H9 (cell line): ENCODE measurements around the gene ARPC2. TPM values are rescaled to one million over a fixed set of nuclear protein-coding genes. Genes with fewer than 3 reads are reported as not detected.

Source experiments
- DNase-seq: peaks from one replicate; pipeline ENCODE4 v3.0.0-alpha.2; 2017
- H2AFZ ChIP-seq: one replicate; pipeline ENCODE4 v1.6.1; 2013; ENCODE audit warnings: mild to moderate bottlenecking, low read length, control low read depth, moderate library complexity
- H2AK5ac ChIP-seq: 2 replicates; pipeline ENCODE4 v1.6.1; 2013; ENCODE audit warnings: low read length, control low read depth, mixed read lengths; ENCODE audit not compliant: insufficient read length
- H2BK120ac ChIP-seq: one replicate; pipeline ENCODE4 v1.6.1; 2013; ENCODE audit warnings: low read depth, mild to moderate bottlenecking, low read length, control low read depth, inconsistent platforms; ENCODE audit not compliant: poor library complexity, severe bottlenecking
- H2BK12ac ChIP-seq: 2 replicates; pipeline ENCODE4 v1.6.1; 2013; ENCODE audit warnings: low read length, control low read depth, mixed read lengths, low read depth; ENCODE audit not compliant: insufficient read length
- H2BK15ac ChIP-seq: 2 replicates; pipeline ENCODE4 v1.6.1; 2013; ENCODE audit warnings: low read depth, low read length, control low read depth
- H2BK20ac ChIP-seq: one replicate; pipeline ENCODE4 v1.6.1; 2013; ENCODE audit warnings: low read depth, mild to moderate bottlenecking, low read length, control low read depth, inconsistent platforms; ENCODE audit not compliant: poor library complexity, severe bottlenecking
- H2BK5ac ChIP-seq: 2 replicates; pipeline ENCODE4 v1.6.1; 2013; ENCODE audit warnings: low read length, control low read depth, mixed read lengths; ENCODE audit not compliant: insufficient read length
- H3K14ac ChIP-seq: 2 replicates; pipeline ENCODE4 v1.6.1; 2013; ENCODE audit warnings: low read length, control low read depth; ENCODE audit not compliant: insufficient read depth
- H3K18ac ChIP-seq: 2 replicates; pipeline ENCODE4 v1.6.1; 2013; ENCODE audit warnings: low read depth, mild to moderate bottlenecking, mixed read lengths, low read length, control low read depth; ENCODE audit not compliant: insufficient read length
- H3K23ac ChIP-seq: 2 replicates; pipeline ENCODE4 v1.6.1; 2013; ENCODE audit warnings: low read length, control low read depth, mixed read lengths, low read depth; ENCODE audit not compliant: insufficient read length
- H3K23me2 ChIP-seq: 2 replicates; pipeline ENCODE4 v1.6.1; 2013; ENCODE audit warnings: low read depth, mild to moderate bottlenecking, mixed read lengths, low read length, control low read depth; ENCODE audit not compliant: insufficient read length, poor library complexity, severe bottlenecking
- H3K27ac ChIP-seq: 2 replicates; pipeline ENCODE4 v1.5.1; 2013; ENCODE audit warnings: low read length, control low read depth, mixed read lengths, low read depth; ENCODE audit not compliant: insufficient read length
- H3K27me3 ChIP-seq: 2 replicates; pipeline ENCODE4 v1.6.1; 2013; ENCODE audit warnings: low read length, control low read depth, inconsistent platforms; ENCODE audit not compliant: insufficient read depth
- H3K4ac ChIP-seq: 2 replicates; pipeline ENCODE4 v1.6.1; 2013; ENCODE audit warnings: low read depth, mild to moderate bottlenecking, control low read depth, inconsistent platforms, low read length, moderate library complexity
- H3K4me1 ChIP-seq: 2 replicates; pipeline ENCODE4 v1.6.1; 2013; ENCODE audit warnings: low read length, control low read depth, inconsistent platforms; ENCODE audit not compliant: insufficient read depth
- H3K4me2 ChIP-seq: 2 replicates; pipeline ENCODE4 v1.6.1; 2013; ENCODE audit warnings: low read length, control low read depth, mixed read lengths; ENCODE audit not compliant: insufficient read length, insufficient read depth
- H3K56ac ChIP-seq: 2 replicates; pipeline ENCODE4 v1.6.1; 2013; ENCODE audit warnings: low read depth, mild to moderate bottlenecking, mixed read lengths, low read length, control low read depth; ENCODE audit not compliant: insufficient read length
- H3K79me1 ChIP-seq: 2 replicates; pipeline ENCODE4 v1.6.1; 2013; ENCODE audit warnings: low read depth, mild to moderate bottlenecking, moderate library complexity, low read length, control low read depth, inconsistent platforms; ENCODE audit not compliant: insufficient read depth, poor library complexity, severe bottlenecking
- H3K79me2 ChIP-seq: 2 replicates; pipeline ENCODE4 v1.6.1; 2013; ENCODE audit warnings: low read length, control low read depth, inconsistent platforms; ENCODE audit not compliant: insufficient read depth
- H3K9ac ChIP-seq: 2 replicates; pipeline ENCODE4 v1.6.1; 2013; ENCODE audit warnings: low read length, control low read depth, mixed read lengths; ENCODE audit not compliant: insufficient read length; ENCODE audit errors: extremely low read depth
- H3K9me3 ChIP-seq: one replicate; pipeline ENCODE4 v1.6.1; 2013; ENCODE audit warnings: low read depth, low read length, inconsistent platforms; ENCODE audit not compliant: control insufficient read depth
- H3T11ph ChIP-seq: one replicate; pipeline ENCODE4 v1.6.1; 2013; ENCODE audit warnings: mild to moderate bottlenecking, low read length, control low read depth, inconsistent platforms
- H4K20me1 ChIP-seq: one replicate; pipeline ENCODE4 v1.6.1; 2013; ENCODE audit not compliant: control insufficient read depth, insufficient read length, insufficient read depth
- H4K5ac ChIP-seq: 2 replicates; pipeline ENCODE4 v1.6.1; 2013; ENCODE audit warnings: low read depth, mild to moderate bottlenecking, mixed read lengths, low read length, control low read depth; ENCODE audit not compliant: insufficient read length
- H4K8ac ChIP-seq: replicated peaks from 2 replicates; pipeline ENCODE4 v1.6.1; 2013; ENCODE audit warnings: low read length, control low read depth, mixed read lengths, low read depth; ENCODE audit not compliant: insufficient read length
- H4K91ac ChIP-seq: 2 replicates; pipeline ENCODE4 v1.6.1; 2013; ENCODE audit warnings: low read depth, mild to moderate bottlenecking, moderate library complexity, mixed read lengths, low read length, control low read depth; ENCODE audit not compliant: insufficient read length
- H3K27ac Mint-ChIP-seq, 3 experiments: 2 replicates in 2 of 3; 3 replicates in 1 of 3; pipeline ENCODE4 v1.8.0; 2020 to 2021; ENCODE audit warnings: mixed read lengths in 3 of 3, mild to moderate bottlenecking in 1 of 3, moderate library complexity in 1 of 3
- H3K27me3 Mint-ChIP-seq: 2 replicates; pipeline ENCODE4 v1.8.0; 2021; ENCODE audit warnings: low read depth, mild to moderate bottlenecking, moderate library complexity, mixed read lengths
- H3K36me3 Mint-ChIP-seq, 3 experiments: 2 replicates in 2 of 3; 3 replicates in 1 of 3; pipeline ENCODE4 v1.8.0; 2020 to 2021; ENCODE audit warnings: low read depth in 3 of 3, mixed read lengths in 3 of 3; ENCODE audit not compliant: insufficient read depth in 1 of 3
- H3K4me1 Mint-ChIP-seq, 2 experiments: 2 replicates each; pipeline ENCODE4 v1.8.0; 2020; ENCODE audit warnings: mixed read lengths in 2 of 2
- H3K4me3 Mint-ChIP-seq, 2 experiments: 2 replicates in 1 of 2; 3 replicates in 1 of 2; pipeline ENCODE4 v1.8.0; 2020 to 2021; ENCODE audit warnings: mild to moderate bottlenecking in 2 of 2, mixed read lengths in 2 of 2, moderate library complexity in 1 of 2
- H3K9me3 Mint-ChIP-seq, 2 experiments: 2 replicates in 1 of 2; 3 replicates in 1 of 2; pipeline ENCODE4 v1.8.0; 2020; ENCODE audit warnings: mild to moderate bottlenecking in 2 of 2, mixed read lengths in 2 of 2, moderate library complexity in 1 of 2
- CTCF ChIP-seq: fragments of 200-600 bp; sonication (generic); conservative IDR thresholded peaks from 3 replicates; pipeline ENCODE4 v1.8.0; 2021; ENCODE audit warnings: antibody characterized with exemption, mild to moderate bottlenecking
- WGBS: extraction: QIAGEN DNeasy Blood & Tissue Kit; methylation state at CpG from one replicate; pipeline ENCODE4 v1.1.7; 2013; ENCODE audit warnings: missing lambda C conversion rate, low lambda C conversion rate, mixed read lengths; ENCODE audit not compliant: insufficient read length; ENCODE audit errors: extremely low coverage; 5-methylcytosine and 5-hydroxymethylcytosine counted together
- total RNA-seq: library from RNA; stranded (reverse); gene quantifications from 2 replicates; pipeline ENCODE4 v1.2.1, GENCODE V29; 2021

ARPC2 gene
- total RNA-seq, 1 experiment from 2014 or later, result 197 TPM

GRCh38 chr2:218193701-218194100, 23.3 kb upstream of the ARPC2 start:
- no peak overlapping the region for H3K4me3 Mint-ChIP-seq

More at GRCh38 chr2:218193701-218194100, 23.3 kb upstream of the ARPC2 start:
- Histone ChIP-seq H2BK20ac (no peak overlapping the region), H2AFZ (no peak overlapping the region), H3K4me2 (no peak overlapping the region), H3K27me3 (0 out of 2 replicates have a peak, but pooled peaks cover under 1% of the 10 kb centered on the region), H3K18ac (no peak overlapping the region), H3K27ac (no peak overlapping the region), H3K79me1 (no peaks in the 10 kb centered on the region), H3K9ac (no peak overlapping the region), H2BK15ac (no peak overlapping the region), H2BK12ac (no peak overlapping the region), H2AK5ac (no peak overlapping the region), H3K4ac (no peak overlapping the region), H2BK5ac (no peak overlapping the region), H3K79me2 (no peaks in the 10 kb centered on the region), H3K9me3 (no peaks in the 10 kb centered on the region), H3K56ac (no peak overlapping the region), H4K8ac (no peak overlapping the region), H4K5ac (no peak overlapping the region), H2BK120ac (no peak overlapping the region), H3K4me1 (no peaks in the 10 kb centered on the region), H3T11ph (no peak overlapping the region), H3K14ac (no peak overlapping the region), H4K20me1 (no peaks in the 10 kb centered on the region), H3K23ac (no peak overlapping the region), H4K91ac (no peak overlapping the region), H3K23me2 (no peaks in the 10 kb centered on the region)
- no peak for TF ChIP-seq CTCF
- no peak for DNase-seq
- Mint-ChIP-seq H3K4me1 (peaks cover 6 to 9% of the 10 kb centered on the region in 2 experiments), H3K36me3 (no peaks in the 10 kb centered on the region), H3K27ac (no peak overlapping the region), H3K27me3 (peaks cover 12% of the 10 kb centered on the region), H3K9me3 (no peaks in the 10 kb centered on the region)
- WGBS, result no CpG with 5 or more reads among the region's 4 CpGs
